LNCAP (cell line): ENCODE measurements around the gene ATP8B2.
A peak's percentile ranks its signal among the peaks of the same experiment; 100 is the strongest.

Experiments used
- TF ChIP-seq, protein P1 (sequence below): fragments of 450-650 bp; IDR thresholded peaks from 2 replicates; pipeline ENCODE4 v1.5.1; 2017; ENCODE audit warnings: mild to moderate bottlenecking

Gene ATP8B2, protein sequence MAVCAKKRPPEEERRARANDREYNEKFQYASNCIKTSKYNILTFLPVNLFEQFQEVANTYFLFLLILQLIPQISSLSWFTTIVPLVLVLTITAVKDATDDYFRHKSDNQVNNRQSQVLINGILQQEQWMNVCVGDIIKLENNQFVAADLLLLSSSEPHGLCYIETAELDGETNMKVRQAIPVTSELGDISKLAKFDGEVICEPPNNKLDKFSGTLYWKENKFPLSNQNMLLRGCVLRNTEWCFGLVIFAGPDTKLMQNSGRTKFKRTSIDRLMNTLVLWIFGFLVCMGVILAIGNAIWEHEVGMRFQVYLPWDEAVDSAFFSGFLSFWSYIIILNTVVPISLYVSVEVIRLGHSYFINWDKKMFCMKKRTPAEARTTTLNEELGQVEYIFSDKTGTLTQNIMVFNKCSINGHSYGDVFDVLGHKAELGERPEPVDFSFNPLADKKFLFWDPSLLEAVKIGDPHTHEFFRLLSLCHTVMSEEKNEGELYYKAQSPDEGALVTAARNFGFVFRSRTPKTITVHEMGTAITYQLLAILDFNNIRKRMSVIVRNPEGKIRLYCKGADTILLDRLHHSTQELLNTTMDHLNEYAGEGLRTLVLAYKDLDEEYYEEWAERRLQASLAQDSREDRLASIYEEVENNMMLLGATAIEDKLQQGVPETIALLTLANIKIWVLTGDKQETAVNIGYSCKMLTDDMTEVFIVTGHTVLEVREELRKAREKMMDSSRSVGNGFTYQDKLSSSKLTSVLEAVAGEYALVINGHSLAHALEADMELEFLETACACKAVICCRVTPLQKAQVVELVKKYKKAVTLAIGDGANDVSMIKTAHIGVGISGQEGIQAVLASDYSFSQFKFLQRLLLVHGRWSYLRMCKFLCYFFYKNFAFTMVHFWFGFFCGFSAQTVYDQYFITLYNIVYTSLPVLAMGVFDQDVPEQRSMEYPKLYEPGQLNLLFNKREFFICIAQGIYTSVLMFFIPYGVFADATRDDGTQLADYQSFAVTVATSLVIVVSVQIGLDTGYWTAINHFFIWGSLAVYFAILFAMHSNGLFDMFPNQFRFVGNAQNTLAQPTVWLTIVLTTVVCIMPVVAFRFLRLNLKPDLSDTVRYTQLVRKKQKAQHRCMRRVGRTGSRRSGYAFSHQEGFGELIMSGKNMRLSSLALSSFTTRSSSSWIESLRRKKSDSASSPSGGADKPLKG

DNA sequence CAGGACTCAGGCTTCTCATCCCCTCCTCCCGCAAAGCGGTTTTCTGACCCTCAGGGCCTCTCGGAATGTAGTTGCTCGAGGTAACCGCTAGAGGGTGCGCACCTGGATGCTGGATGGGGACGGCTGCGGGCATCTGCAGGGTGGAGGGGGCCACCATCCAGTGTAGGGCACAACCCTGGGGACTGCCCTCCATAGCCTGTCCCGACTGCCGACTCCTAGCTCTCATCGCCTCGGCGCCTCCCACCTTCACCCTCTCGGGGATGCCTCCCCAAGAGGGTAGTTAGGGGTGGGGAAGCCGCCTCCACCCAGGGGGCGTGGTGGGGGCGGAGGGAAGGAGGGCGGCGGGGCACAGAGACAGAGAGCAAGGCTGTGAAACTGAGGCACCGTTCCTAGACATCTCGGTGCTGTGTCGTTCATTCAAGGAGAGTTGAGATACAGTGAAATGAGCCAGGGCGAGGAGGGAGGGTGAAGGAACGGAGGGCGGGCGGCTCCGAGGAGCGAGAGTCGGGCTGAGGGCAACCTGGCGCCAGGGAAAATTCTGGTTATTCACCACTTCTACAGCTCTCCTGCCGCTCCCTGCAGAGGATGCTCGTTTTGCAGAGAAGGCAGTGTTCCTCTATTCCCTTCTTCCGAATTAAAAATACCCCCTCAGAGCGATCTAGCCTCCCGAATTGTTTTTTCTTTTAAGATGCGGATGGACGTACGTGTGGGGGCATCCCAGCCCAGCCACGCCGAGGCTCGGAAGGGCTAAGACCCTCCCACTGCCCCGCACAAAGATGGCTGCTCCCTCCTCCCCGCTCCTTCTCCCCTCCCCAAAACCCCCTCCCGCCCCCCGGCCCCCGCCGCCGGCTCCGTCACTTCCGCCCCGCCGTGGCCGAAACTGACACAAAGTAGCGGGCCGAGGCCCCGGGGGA, at the start of gene ATP8B2:
TSS of gene ATP8B2 (plus strand) at position 857 of the 914 bp plus-strand sequence. CDS start 2,617 bp downstream, outside the sequence.
- TF ChIP-seq, protein P1, sequence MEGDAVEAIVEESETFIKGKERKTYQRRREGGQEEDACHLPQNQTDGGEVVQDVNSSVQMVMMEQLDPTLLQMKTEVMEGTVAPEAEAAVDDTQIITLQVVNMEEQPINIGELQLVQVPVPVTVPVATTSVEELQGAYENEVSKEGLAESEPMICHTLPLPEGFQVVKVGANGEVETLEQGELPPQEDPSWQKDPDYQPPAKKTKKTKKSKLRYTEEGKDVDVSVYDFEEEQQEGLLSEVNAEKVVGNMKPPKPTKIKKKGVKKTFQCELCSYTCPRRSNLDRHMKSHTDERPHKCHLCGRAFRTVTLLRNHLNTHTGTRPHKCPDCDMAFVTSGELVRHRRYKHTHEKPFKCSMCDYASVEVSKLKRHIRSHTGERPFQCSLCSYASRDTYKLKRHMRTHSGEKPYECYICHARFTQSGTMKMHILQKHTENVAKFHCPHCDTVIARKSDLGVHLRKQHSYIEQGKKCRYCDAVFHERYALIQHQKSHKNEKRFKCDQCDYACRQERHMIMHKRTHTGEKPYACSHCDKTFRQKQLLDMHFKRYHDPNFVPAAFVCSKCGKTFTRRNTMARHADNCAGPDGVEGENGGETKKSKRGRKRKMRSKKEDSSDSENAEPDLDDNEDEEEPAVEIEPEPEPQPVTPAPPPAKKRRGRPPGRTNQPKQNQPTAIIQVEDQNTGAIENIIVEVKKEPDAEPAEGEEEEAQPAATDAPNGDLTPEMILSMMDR, result peak; percentile 99

DNA sequence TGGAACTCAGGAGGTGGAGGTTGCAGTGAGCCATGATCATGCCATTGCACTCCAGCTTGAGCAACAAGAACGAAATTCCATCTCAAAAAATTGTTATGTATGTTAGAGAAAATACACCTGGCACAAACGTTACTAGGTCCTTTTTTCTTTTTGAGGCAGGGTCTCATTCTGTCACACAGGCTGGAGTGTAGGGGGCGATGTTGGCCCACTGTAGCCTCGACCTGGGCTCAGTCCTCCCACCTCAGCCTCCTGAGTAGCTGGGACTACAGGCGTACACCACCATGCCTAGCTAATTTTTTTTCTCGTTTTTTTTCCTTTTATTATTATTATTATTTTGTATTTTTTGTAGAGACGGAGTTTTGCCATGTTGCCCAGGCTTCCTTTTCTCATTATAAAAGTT, 48.5 kb upstream of the ATP8B2 start:
- TF ChIP-seq, protein P1, result peak; percentile 37; the same call in 1 of the 2 replicates

DNA sequence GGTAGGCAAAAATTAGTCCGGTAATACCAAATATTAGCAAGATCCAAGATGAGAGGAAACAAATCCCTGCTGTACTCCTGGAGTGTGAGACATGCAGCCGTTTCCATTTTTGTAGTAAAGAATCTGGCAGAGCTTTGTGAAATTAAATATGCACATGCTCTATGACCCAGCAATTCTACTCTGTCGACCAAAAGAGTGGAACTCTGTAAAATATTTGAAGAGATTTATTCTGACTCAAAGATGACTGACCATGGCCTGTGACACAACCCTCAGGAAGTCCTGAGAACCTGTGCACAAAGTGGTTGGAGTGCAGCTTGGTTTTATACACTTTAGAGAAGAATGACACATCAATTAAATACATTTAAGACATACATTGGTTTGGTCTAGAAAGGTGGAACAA, 36.7 kb upstream of the ATP8B2 start:
- TF ChIP-seq, protein P1, result no peak

DNA sequence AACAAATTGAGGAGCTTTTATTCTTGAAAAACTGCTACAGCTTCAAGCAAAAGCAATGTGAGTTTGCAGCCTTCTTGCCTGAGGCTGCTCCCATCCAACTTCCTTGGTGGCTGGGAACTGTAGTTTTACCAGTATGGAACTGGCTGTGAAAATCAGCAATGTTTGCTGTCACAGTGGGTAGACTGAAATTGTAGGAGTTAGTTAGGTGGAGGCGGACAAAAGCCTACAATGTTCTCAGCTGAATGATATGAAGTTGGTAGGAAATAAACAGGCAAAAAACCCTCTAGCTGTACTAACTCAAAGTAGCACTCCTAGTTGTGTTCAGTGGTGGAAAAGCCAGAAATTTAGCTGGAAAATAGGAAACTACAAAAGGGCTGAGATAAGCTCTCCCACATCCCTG, 34.4 kb upstream of the ATP8B2 start:
- TF ChIP-seq, protein P1, result no peak

DNA sequence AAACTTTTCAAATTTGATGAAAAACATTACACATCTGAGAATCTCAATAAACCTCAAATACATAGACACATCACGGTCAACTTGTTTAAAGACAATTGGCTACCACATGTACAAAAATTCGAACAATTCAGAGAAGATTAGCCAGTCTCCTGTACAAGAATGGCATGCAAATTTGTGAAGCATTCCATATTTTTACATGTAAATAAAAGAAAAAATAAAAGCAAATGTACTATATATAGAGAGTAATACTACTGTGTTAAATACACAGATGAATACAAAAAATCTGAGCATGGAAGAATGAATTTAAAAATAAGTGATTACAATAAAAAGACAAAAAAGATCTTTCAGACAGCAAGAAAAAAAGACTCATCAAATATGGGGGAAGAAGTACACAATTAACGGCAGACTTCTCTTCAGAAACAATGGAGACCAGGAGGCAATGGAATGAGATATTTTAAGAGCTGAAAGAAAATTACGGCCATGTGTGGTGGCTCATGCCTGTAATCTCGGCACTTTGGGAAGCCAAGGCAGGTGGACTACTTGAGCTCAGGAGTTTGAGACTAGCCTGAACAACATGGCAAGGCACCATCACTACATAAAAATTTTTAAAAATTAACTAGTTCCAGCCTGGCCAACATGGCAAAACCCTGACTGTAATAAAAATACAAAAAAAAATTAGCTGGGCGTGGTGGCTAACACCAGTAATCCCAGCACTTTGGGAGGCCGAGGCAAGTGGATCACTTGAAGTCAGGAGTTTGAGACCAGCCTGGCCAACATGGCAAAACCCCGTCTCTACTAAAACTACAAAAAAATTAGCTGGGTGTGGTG, 29.7 kb upstream of the ATP8B2 start:
- TF ChIP-seq, protein P1, result no peak

DNA sequence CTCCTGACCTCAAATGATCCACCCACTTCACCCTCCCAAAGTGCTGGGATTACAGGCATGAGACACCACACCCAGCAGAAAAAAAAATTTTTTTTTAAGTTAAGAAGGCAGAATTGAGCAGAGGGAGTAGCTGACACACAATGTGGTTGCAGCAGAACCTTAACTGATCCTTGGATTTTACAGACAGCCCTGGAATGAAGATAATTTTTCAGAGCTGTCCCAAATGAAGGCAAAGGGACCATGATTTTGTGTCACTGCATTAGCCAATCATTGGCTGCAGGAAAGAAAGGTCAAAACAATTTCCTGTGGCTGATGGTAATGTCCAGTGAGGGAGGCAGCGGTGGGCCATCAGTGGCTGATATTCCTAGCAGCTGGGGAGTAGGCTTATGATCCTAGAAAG, 23.7 kb upstream of the ATP8B2 start:
- TF ChIP-seq, protein P1, result no peak
